Uterus (tissue), 4 donors: ENCODE measurements around the gene CXXC1. TPM values are rescaled to one million over a fixed set of nuclear protein-coding genes. Genes with fewer than 3 reads are reported as not detected.
A peak's percentile ranks its signal among the peaks of the same experiment; 100 is the strongest.

ENCODE experiments used
- DNase-seq, 2 donors: peaks; one replicate each; pipeline ENCODE4 v3.0.0-alpha.2; 2019 to 2020
- H3K27ac ChIP-seq, 2 donors: fragments of 200-600 bp; sonication (generic); 1 replicate in 1 of 2; 2 replicates in 1 of 2; pipeline ENCODE4 v1.5.1; 2016 to 2018
- H3K27me3 ChIP-seq, 2 donors: fragments of 200-600 bp; sonication (generic); one replicate each; pipeline ENCODE4 v1.5.1; 2018 to 2019; ENCODE audit warnings: control low read depth in 1 of 2
- H3K36me3 ChIP-seq, 2 donors: fragments of 200-600 bp; sonication (generic); one replicate each; pipeline ENCODE4 v1.5.1; 2019; ENCODE audit warnings: control low read depth in 1 of 2
- H3K4me1 ChIP-seq, 2 donors: fragments of 200-600 bp; sonication (generic); one replicate each; pipeline ENCODE4 v1.5.1; 2018 to 2019; ENCODE audit warnings: control low read depth in 1 of 2
- H3K4me3 ChIP-seq, 2 donors: fragments of 200-600 bp; sonication (generic); 1 replicate in 1 of 2; 2 replicates in 1 of 2; pipeline ENCODE4 v1.5.1; 2018 to 2019; ENCODE audit warnings: mild to moderate bottlenecking in 1 of 2
- H3K9me3 ChIP-seq, 2 donors: fragments of 200-600 bp; sonication (generic); one replicate each; pipeline ENCODE4 v1.5.1; 2019; ENCODE audit warnings: control low read depth in 1 of 2
- POLR2A ChIP-seq, 2 donors: fragments of 450-650 bp; IDR thresholded peaks; one replicate each; pipeline ENCODE4 v1.6.1; 2016; ENCODE audit warnings: antibody characterized with exemption in 2 of 2, mild to moderate bottlenecking in 1 of 2, moderate library complexity in 1 of 2
- intact Hi-C: fragments of 100-400 bp; cut with DNase I; formaldehyde crosslinking; loops from one replicate; pipeline ENCODE4 v1.15.1; 2023; ENCODE audit warnings: low total_unique reads
- total RNA-seq, 4 donors: library from RNA; depleted of rRNA in 3 of 4; stranded (reverse); fragments of >200 nt in 3 of 4; gene quantifications; one replicate each; pipeline versions ENCODE4 v1.1.0 to v1.2.4, GENCODE V29; 2014 to 2023
- TF ChIP-seq, protein P1 (sequence below), 4 experiments: fragments of 200-600 bp in 2 of 4; fragments of 450-650 bp in 2 of 4; sonication (generic) in 2 of 4; IDR thresholded peaks; one replicate each; pipeline ENCODE4 v1.5.1; 2016 to 2019; ENCODE audit warnings: antibody characterized with exemption in 4 of 4, mild to moderate bottlenecking in 2 of 4, moderate library complexity in 1 of 4
- donor health status: DM: yes; HTN: yes; CAD: no.

Gene CXXC1
- total RNA-seq, 4 donors from 2014 or later = 54.1 to 85.1 (median 70.4) TPM

DNA sequence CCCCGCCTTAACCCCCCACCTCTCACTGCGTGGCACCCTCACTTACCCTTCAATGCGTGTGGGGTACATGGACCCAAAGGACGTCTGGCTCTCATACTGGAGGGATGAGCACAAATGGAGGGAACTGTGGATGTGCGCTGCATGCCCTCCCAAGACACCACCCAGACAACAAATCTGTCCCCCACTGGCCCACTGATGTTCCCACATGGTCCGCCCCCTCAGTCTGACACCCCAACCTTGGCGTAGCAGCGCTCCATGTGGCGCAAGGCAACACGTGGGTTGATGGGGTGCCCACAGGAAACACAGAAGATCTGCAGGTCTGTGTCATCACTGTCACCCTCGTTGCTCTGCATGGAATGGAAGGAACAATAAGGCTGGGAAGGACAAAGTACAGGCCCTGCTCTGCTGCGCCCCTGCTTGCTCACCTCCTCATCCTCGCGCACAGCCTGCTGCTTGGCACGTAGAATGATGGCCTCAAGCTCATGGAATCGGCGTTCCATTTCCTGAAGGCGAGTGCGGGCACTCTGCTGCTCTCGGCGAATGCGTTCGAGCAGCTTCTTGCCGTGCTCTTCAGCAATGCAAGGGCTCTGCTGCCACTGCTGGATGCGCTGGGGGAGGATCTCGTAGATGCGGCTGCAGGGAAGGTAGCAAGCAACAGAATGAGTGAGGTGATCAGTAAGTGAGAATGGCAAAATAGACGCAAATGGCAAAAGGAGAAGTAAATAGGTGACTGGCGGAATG lies 3.9 kb downstream of the CXXC1 start:
- intact Hi-C loops = no loop called here
- Histone ChIP-seq H3K27me3 (no peaks in the 10 kb centered on the region), H3K9me3 (no peaks in the 10 kb centered on the region), H3K4me1 (peaks cover 4 to 7% of the 10 kb centered on the region in 2 donors), H3K27ac (no peak overlapping the region), H3K36me3 (no peaks in the 10 kb centered on the region), H3K4me3 (no peak overlapping the region)
- no peak for DNase-seq
- TF ChIP-seq, protein P1, sequence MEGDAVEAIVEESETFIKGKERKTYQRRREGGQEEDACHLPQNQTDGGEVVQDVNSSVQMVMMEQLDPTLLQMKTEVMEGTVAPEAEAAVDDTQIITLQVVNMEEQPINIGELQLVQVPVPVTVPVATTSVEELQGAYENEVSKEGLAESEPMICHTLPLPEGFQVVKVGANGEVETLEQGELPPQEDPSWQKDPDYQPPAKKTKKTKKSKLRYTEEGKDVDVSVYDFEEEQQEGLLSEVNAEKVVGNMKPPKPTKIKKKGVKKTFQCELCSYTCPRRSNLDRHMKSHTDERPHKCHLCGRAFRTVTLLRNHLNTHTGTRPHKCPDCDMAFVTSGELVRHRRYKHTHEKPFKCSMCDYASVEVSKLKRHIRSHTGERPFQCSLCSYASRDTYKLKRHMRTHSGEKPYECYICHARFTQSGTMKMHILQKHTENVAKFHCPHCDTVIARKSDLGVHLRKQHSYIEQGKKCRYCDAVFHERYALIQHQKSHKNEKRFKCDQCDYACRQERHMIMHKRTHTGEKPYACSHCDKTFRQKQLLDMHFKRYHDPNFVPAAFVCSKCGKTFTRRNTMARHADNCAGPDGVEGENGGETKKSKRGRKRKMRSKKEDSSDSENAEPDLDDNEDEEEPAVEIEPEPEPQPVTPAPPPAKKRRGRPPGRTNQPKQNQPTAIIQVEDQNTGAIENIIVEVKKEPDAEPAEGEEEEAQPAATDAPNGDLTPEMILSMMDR (IDR thresholded peaks at IDR 0.05) = no peak
- TF ChIP-seq POLR2A (IDR thresholded peaks at IDR 0.05) = no peak

DNA sequence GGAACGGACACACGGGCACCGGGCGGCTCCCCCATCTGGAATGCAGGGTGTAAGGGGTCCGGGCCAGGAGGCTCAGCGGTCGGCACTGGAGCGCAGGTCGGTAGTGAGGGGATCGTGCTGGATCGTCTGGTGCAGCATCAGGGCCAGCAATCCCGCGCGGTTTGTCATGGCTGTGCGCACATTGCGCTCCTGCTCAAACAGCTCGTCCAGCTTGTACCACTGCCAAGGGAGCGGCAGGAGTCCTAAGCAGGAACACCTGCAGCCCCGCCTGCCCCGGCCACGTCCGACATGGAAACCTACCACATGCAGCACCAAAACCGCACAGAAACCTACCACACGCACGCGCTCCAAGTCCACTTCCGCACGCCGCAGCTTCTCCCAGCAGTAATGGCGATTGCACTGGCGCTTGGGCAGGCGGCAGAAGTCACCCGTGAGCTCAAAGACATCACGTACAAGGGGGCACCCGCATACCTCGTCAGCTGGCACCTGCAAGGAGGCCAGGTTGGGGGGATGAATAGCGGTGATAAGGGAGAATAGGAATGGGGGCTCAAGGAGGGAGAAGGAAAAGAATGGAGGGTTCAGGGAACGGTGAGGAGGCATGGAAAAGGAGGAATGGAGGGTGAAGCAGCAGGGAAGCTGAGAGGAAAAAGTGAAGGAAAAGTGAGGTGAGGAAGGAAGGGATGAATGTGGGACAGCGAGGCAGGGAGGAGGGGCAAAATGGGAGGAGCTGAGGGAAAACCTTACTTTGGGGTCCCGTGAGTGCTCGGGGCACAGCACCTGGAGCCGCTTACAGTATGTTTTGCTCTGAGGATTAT lies 4.8 kb downstream of the CXXC1 start:
- no peaks in the 10 kb centered on the region for H3K27me3 ChIP-seq
- no peaks in the 10 kb centered on the region for H3K9me3 ChIP-seq
- peaks cover 4 to 7% of the 10 kb centered on the region in 2 donors for H3K4me1 ChIP-seq
- TF ChIP-seq, protein P1 (IDR thresholded peaks at IDR 0.05) = no peak
- TF ChIP-seq POLR2A (IDR thresholded peaks at IDR 0.05) = no peak
- DNase-seq = peak in 1 of 2 donors; percentile 36
- H3K36me3 ChIP-seq = no peaks in the 10 kb centered on the region
- H3K27ac ChIP-seq = no peak overlapping the region
- H3K4me3 ChIP-seq = no peak overlapping the region
- intact Hi-C loops = no loop called here

DNA sequence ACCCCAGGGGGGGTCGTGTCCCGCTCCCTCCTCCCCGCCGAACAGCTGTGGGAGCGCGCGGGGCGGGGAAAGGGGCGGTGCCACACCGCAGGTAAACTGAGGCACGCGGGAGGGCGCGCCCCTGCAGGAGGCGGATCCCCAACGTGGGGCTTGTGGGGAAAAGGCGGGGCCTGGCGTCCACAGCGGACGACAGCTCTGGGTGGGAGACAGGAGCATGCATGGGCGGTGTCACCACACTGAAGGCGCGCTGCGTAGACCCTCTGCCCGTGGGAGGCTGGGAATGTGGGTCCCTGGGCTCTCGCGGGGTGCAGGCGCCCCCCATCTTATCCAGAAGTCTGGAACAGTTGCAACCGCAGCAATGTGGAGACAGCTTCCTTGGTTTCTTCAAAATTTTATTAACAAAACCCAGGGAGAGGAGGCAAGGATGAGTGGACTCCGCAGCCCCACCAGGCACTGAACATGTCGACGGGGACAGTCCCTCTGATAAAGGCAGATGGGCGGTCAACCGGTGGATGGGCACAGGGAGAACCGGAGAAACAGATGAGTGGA lies 5.4 kb downstream of the CXXC1 start:
- no peaks in the 10 kb centered on the region for H3K27me3 ChIP-seq
- peak overlapping the region; percentile 94 to 96 for H3K27ac ChIP-seq
- H3K4me1 ChIP-seq = peaks cover 4 to 7% of the 10 kb centered on the region in 2 donors
- no peaks in the 10 kb centered on the region for H3K9me3 ChIP-seq
- peak overlapping the region; percentile 69 to 98 for H3K4me3 ChIP-seq
- no peaks in the 10 kb centered on the region for H3K36me3 ChIP-seq
- intact Hi-C loops = no loop called here
- TF ChIP-seq, protein P1 (IDR thresholded peaks at IDR 0.05) = no peak
- no peak for TF ChIP-seq POLR2A (IDR thresholded peaks at IDR 0.05)
- DNase-seq = no peak

DNA sequence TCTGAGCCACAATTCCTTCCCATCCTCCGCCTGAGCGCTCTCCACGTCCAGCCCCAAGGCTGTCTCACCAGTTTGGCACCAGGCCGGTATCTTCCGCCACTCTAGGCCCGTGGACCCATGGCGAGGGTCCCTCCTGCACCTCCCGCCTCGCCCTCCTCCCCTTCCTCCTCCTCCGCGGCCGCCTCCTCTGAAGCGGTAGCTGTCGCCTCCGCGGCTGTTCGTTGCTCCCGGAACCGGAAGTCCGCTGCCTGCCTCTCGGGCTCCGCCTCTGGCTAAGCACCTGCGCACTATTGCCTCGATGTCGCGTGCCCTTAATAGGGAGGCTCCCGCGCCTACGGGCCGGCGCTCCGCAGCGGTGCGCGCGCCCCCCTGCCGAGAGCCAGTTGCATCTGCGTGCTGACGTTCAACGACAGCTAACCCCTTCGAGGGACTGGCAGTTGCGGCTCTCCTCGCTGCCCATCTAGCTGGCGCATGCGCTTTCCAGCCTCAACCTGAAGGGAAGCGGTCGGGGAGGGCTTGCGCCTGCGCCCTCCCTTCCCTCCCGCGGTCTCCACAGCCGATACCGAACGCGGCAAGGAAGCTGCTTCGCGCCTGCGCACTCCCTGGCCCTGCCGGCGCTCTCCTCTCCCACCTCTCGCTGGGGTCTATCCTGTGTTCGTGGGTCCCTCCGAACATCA lies 6.1 kb downstream of the CXXC1 start, which contains the start of gene MBD1:
MBD1 (minus strand) TSS at position 229 of the 677 bp plus-strand sequence. CDS start 1,531 bp downstream, outside the sequence.
- Histone ChIP-seq H3K4me3 (peak within 1 kb of the TSS; percentile 69 to 98), H3K27ac (peak within 1 kb of the TSS; percentile 94 to 96), H3K9me3 (no peaks in the 10 kb centered on the region), H3K4me1 (peaks cover 4 to 7% of the 10 kb centered on the region in 2 donors), H3K36me3 (no peaks in the 10 kb centered on the region), H3K27me3 (no peaks in the 10 kb centered on the region)
- DNase-seq = peak; percentile 97
- TF ChIP-seq, protein P1 (IDR thresholded peaks at IDR 0.05) = peak; percentile 16 to 68 (median 34)
- peak; percentile 29 to 87 for TF ChIP-seq POLR2A (IDR thresholded peaks at IDR 0.05)
- intact Hi-C loops = no loop called here
